ENCODE measurements around the gene OSTM1. TPM values are rescaled to one million over a fixed set of nuclear protein-coding genes. Genes with fewer than 3 reads are reported as not detected.

Gene OSTM1
- total and polyA plus RNA-seq, 2 of the 13 experiments (the other 11 are each of a cell fraction or from before 2014, with no cell fraction given), result 8.7 to 20.5 TPM

- TF ChIP-seq ZNF136 (CRISPR knock-in tag; IDR thresholded peaks at IDR 0.05; ENCODE audit: low read depth) (0 out of 2 replicates have a peak, but pooled peaks have one; percentile 51), ZNF431 (CRISPR knock-in tag; IDR thresholded peaks at IDR 0.05; ENCODE audit: borderline replicate concordance, low read depth) (peak; percentile 93), GABPA (IDR thresholded peaks at IDR 0.05; ENCODE audit: low read depth, low read length) (peak; percentile 64), GABPA (CRISPR knock-in tag; IDR thresholded peaks at IDR 0.05; ENCODE audit: low read depth) (peak; percentile 58), ZNF670 (CRISPR knock-in tag; IDR thresholded peaks at IDR 0.05; ENCODE audit: borderline replicate concordance) (no peak), NR3C1 (CRISPR knock-in tag; IDR thresholded peaks at IDR 0.05) (no peak), ETS1 (CRISPR knock-in tag; IDR thresholded peaks at IDR 0.05) (peak; percentile 82; the same call in 1 of the 2 replicates), GTF3A (CRISPR knock-in tag; conservative IDR thresholded peaks at IDR 0.05) (0 out of 2 replicates have a peak, but pooled peaks have one; percentile 54), GFI1 (CRISPR knock-in tag; IDR thresholded peaks at IDR 0.05; ENCODE audit: borderline replicate concordance) (peak; percentile 83; the same call in 1 of the 2 replicates), ZC3H4 (CRISPR knock-in tag; IDR thresholded peaks at IDR 0.05; ENCODE audit: borderline replicate concordance) (peak; percentile 57; the same call in 1 of the 2 replicates), GRHL1 (CRISPR knock-in tag; conservative IDR thresholded peaks at IDR 0.05) (no peak), DNMT1 (CRISPR knock-in tag; IDR thresholded peaks at IDR 0.05) (no peak), ZNF546 (CRISPR knock-in tag; conservative IDR thresholded peaks at IDR 0.05) (peak; percentile 54; the same call in 1 of the 2 replicates), ERF (CRISPR knock-in tag; IDR thresholded peaks at IDR 0.05) (peak; percentile 51; the same call in 1 of the 2 replicates), HDAC2 (CRISPR knock-in tag; IDR thresholded peaks at IDR 0.05) (0 out of 2 replicates have a peak, but pooled peaks have one; percentile 31), POLR2AphosphoS5 (IDR thresholded peaks at IDR 0.05; ENCODE audit: low read depth, low read length) (peak; percentile 39), SP5 (CRISPR knock-in tag; IDR thresholded peaks at IDR 0.05; ENCODE audit: borderline replicate concordance, low read depth) (no peak), KDM5A (IDR thresholded peaks at IDR 0.05; ENCODE audit: borderline replicate concordance, low read length) (no peak), ESRRA (CRISPR knock-in tag; IDR thresholded peaks at IDR 0.05; ENCODE audit: low read depth) (no peak), KDM6A (CRISPR knock-in tag; IDR thresholded peaks at IDR 0.05; ENCODE audit: low read depth) (no peak), ZNF878 (CRISPR knock-in tag; IDR thresholded peaks at IDR 0.05) (no peak), HMG20A (CRISPR knock-in tag; IDR thresholded peaks at IDR 0.05; ENCODE audit: borderline replicate concordance) (no peak), FLYWCH1 (CRISPR knock-in tag; IDR thresholded peaks at IDR 0.05) (no peak), ZNF766 (CRISPR knock-in tag; IDR thresholded peaks at IDR 0.05; ENCODE audit: borderline replicate concordance) (peak; percentile 97), ATF5 (CRISPR knock-in tag; IDR thresholded peaks at IDR 0.05; ENCODE audit: low read depth) (peak; percentile 86), ARNT (IDR thresholded peaks at IDR 0.05) (no peak), DDIT3 (CRISPR knock-in tag; IDR thresholded peaks at IDR 0.05) (no peak), ZNF572 (CRISPR knock-in tag; IDR thresholded peaks at IDR 0.05) (no peak)
Measured at GRCh38 chr6:108074359-108075144, at the start of gene OSTM1 (continued).
